NT2/D1 (cell line): ENCODE measurements around the gene FBXL13.

Experiments used
- YY1 ChIP-seq: IDR thresholded peaks from 2 replicates; pipeline ENCODE4 v1.6.1; 2011; ENCODE audit not compliant: insufficient read length, insufficient read depth
- ZNF274 ChIP-seq: IDR thresholded peaks from 2 replicates; pipeline ENCODE4 v1.6.1; 2011; ENCODE audit warnings: mild to moderate bottlenecking, low read depth, low read length

GRCh38 chr7:103037476-103037822 lies 37.1 kb downstream of the FBXL13 start:
- no peak for TF ChIP-seq YY1
- no peak for TF ChIP-seq ZNF274
